Measurements from ENCODE around the gene ZNF77. TPM values are rescaled to one million over a fixed set of nuclear protein-coding genes. Genes with fewer than 3 reads are reported as not detected.
A peak's percentile ranks its signal among the peaks of the same experiment; 100 is the strongest.

ZNF77 gene
- total RNA-seq, 4 donors from 2014 or later, result 2.2 to 4.5 (median 3.3) TPM

DNA sequence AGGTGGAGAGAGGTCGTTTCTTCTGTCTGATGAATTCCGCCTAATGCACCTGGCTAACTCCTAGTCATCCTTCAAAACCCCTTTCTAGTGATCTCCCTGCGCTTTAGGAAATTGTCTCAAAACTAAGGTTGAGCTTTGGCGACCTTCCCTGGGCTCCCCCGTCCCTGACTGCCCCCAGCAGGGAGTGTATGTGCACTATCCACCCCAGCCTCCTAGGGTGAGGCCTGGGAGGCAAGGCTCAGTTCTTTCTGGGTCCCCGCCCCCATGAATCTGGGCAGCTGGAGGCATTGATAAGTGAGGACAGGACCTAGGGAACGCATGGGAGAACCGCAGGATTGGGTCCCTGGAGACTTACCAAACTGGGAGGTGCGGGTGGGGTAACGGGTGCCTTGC lies 33.0 kb upstream of the ZNF77 start:
- DNase-seq (ENCODE audit: low spot score in 2 of 2), result no peak
- Histone ChIP-seq H3K9me3 (no peaks in the 10 kb centered on the region), H3K27ac (peak overlapping the region in 3 of 4 donors; percentile 25 to 64 (median 49)), H3K4me1 (peaks cover 0 to 76% (median 38%) of the 10 kb centered on the region in 4 donors), H3K36me3 (no peaks in the 10 kb centered on the region), H3K27me3 (no peaks in the 10 kb centered on the region), H3K4me3 (peak overlapping the region in 3 of 4 donors; percentile 58 to 70 (median 60))
- 52 to 57% methylated on average over 10 of the region's 10 CpGs for WGBS, 2 donors
- TF ChIP-seq POLR2A (IDR thresholded peaks at IDR 0.05) (no peak), EP300 (IDR thresholded peaks at IDR 0.05) (no peak)
- TF ChIP-seq, protein P1, sequence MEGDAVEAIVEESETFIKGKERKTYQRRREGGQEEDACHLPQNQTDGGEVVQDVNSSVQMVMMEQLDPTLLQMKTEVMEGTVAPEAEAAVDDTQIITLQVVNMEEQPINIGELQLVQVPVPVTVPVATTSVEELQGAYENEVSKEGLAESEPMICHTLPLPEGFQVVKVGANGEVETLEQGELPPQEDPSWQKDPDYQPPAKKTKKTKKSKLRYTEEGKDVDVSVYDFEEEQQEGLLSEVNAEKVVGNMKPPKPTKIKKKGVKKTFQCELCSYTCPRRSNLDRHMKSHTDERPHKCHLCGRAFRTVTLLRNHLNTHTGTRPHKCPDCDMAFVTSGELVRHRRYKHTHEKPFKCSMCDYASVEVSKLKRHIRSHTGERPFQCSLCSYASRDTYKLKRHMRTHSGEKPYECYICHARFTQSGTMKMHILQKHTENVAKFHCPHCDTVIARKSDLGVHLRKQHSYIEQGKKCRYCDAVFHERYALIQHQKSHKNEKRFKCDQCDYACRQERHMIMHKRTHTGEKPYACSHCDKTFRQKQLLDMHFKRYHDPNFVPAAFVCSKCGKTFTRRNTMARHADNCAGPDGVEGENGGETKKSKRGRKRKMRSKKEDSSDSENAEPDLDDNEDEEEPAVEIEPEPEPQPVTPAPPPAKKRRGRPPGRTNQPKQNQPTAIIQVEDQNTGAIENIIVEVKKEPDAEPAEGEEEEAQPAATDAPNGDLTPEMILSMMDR (IDR thresholded peaks at IDR 0.05), result no peak

DNA sequence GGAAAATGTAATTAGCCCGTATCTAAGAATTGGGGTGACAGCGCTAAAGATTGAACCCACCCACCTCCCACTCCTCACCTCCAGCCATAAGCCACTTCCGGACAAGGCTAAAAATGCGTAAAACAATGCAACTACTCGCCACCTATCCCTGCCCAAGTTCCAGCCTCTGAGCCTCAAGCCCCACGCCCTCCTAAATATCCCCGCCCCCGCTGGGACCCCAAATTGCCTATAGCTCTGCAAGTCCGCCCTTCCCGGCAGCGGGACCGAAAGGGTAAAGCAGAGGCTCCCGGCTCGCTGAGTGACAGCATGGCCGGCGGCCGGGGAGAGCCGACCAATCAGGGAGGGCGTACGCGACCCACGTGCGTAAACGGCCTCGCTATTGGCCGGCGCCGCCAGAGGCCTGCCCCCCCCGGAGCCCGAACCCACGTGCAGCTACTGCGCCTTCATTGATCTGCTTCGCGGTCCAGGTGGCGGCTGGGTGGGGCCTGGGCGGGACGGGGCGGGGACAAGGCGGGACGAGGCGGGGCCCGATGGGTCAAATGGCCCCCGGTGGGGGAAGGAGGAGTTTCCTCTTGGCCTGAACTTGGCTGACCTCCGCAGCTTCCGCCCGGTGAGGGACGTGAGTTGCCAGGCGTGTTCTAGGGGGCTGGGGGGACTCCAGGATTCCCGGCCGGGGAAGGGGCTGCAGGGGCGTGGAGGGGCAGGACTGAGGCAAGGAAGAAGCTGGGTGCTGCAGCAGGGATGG lies 32.4 kb upstream of the ZNF77 start, which contains the start of gene TLE6:
TSS of gene TLE6 (plus strand) at position 564 of the 745 bp plus-strand sequence. CDS start 670 bp downstream, outside the sequence.
- DNase-seq (ENCODE audit: low spot score in 2 of 2), result peak; percentile 89 to 94
- peak within 1 kb of the TSS in 3 of 4 donors; percentile 25 to 64 (median 49) for H3K27ac ChIP-seq
- H3K9me3 ChIP-seq, result no peaks in the 10 kb centered on the region
- H3K36me3 ChIP-seq, result no peaks in the 10 kb centered on the region
- peak within 1 kb of the TSS; percentile 20 to 70 (median 59) for H3K4me3 ChIP-seq
- TF ChIP-seq, protein P1 (IDR thresholded peaks at IDR 0.05), result peak in 2 of 5 experiments; percentile 11 to 28
- TF ChIP-seq EP300 (IDR thresholded peaks at IDR 0.05) (peak; percentile 44 to 76), POLR2A (IDR thresholded peaks at IDR 0.05) (no peak)
- H3K27me3 ChIP-seq, result no peaks in the 10 kb centered on the region
- WGBS, 2 donors, result 2 to 4% methylated on average over 16 to 44 of the region's 51 CpGs
- peaks cover 0 to 75% (median 37%) of the 10 kb centered on the region in 4 donors for H3K4me1 ChIP-seq

DNA sequence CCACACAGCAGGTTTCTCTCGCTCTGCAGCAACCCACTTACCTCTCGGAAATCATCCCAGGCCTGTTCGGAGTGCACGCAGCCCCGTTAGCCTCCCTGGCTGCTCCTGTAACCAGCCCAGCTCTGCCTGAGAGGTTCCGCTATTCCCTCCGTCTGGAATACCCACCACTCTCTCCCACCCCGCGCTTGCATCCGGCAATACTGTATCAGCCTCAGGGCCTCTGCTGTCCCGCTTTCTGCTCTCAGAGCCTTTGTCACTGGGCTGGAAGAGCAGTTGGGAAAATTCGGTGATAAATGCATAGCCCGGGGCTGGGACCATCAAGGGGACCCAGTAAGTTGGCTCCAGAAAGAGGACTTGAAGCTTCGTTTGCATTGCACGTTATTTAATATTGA lies 31.8 kb upstream of the ZNF77 start:
- Histone ChIP-seq H3K27me3 (no peaks in the 10 kb centered on the region), H3K4me3 (peak overlapping the region; percentile 20 to 70 (median 59)), H3K4me1 (peaks cover 0 to 75% (median 37%) of the 10 kb centered on the region in 4 donors), H3K9me3 (no peaks in the 10 kb centered on the region), H3K36me3 (no peaks in the 10 kb centered on the region), H3K27ac (peak overlapping the region in 2 of 4 donors; percentile 4 to 64)
- DNase-seq (ENCODE audit: low spot score in 2 of 2), result no peak
- WGBS, 2 donors, result 8 to 11% methylated on average over 15 of the region's 15 CpGs
- no peak for TF ChIP-seq POLR2A (IDR thresholded peaks at IDR 0.05)
- TF ChIP-seq, protein P1 (IDR thresholded peaks at IDR 0.05), result no peak
- TF ChIP-seq EP300 (IDR thresholded peaks at IDR 0.05), result no peak

DNA sequence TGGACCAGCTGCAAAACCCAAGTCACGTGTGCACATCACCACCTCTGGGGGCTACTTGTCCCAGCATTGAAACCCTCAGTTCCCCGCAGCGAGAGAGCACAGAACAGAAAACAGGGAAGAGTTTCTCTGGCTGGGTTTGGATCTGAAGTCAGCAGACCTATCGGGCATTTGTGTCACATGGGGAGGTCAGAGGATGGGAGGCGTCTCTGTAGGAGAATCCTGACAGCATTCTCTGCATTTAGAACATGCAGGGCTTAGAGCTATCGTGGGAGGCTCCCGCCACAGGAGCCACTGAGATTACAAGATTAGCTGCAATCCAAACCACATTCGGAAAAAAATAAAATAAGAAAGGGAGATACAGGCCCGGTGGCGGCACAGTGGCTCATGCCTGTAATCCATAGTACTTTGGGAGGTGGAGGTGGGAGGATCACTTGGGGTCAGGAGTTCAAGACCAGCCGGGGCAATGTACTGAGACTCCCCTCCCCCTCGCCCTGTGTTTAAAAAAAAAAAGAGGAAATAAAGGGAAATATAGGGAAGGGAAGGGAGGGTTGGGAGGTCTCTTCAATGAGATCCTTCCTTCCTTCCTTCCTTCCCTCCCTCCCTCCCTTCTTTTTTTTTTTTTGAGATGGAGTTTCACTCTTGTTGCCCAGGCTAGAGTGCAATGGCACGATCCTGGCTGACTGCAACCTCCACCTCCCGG lies 29.7 kb upstream of the ZNF77 start:
- Histone ChIP-seq H3K27me3 (no peaks in the 10 kb centered on the region), H3K4me1 (peaks cover 0 to 89% (median 39%) of the 10 kb centered on the region in 4 donors)
- DNase-seq (ENCODE audit: low spot score in 2 of 2), result peak; percentile 42 to 81

More for the DNA sequence above, 29.7 kb upstream of the ZNF77 start:
- WGBS, 2 donors, result 22 to 23% methylated on average over 14 of the region's 14 CpGs
- Histone ChIP-seq H3K4me3 (no peak overlapping the region), H3K9me3 (no peaks in the 10 kb centered on the region), H3K27ac (peak overlapping the region in 3 of 4 donors; percentile 45 to 86 (median 83)), H3K36me3 (no peaks in the 10 kb centered on the region)
- TF ChIP-seq, protein P1 (IDR thresholded peaks at IDR 0.05), result no peak
- TF ChIP-seq EP300 (IDR thresholded peaks at IDR 0.05) (peak in 1 of 2 donors; percentile 55), POLR2A (IDR thresholded peaks at IDR 0.05) (peak in 1 of 2 donors; percentile 44)

Data from tibial nerve (tissue), 4 donors.